GM15510 (cell line): ENCODE data around the gene VAMP8.

Source experiments
- POLR2A ChIP-seq: IDR thresholded peaks from 3 replicates; pipeline ENCODE4 v1.6.1; 2011; ENCODE audit warnings: borderline replicate concordance; ENCODE audit not compliant: insufficient read length; ENCODE audit errors: extremely low read depth

VAMP8 gene

GRCh38 chr2:85585781-85586105, 8.4 kb downstream of the VAMP8 start:
- no peak for TF ChIP-seq POLR2A

GRCh38 chr2:85588236-85588635, 10.8 kb downstream of the VAMP8 start:
- no peak for TF ChIP-seq POLR2A

GRCh38 chr2:85588645-85589044, 11.3 kb downstream of the VAMP8 start:
- no peak for TF ChIP-seq POLR2A

- TF ChIP-seq POLR2A = no peak
Measured at GRCh38 chr2:85589181-85589580, 11.8 kb downstream of the VAMP8 start.

- TF ChIP-seq POLR2A = no peak
Measured at GRCh38 chr2:85589982-85590791, 12.8 kb downstream of the VAMP8 start.

- no peak for TF ChIP-seq POLR2A
Measured at GRCh38 chr2:85590950-85591349, 13.6 kb downstream of the VAMP8 start.

- no peak for TF ChIP-seq POLR2A
Measured at GRCh38 chr2:85591563-85591962, 14.2 kb downstream of the VAMP8 start.

GRCh38 chr2:85593023-85593422, 15.6 kb downstream of the VAMP8 start:
- TF ChIP-seq POLR2A = peak; percentile 19

- TF ChIP-seq POLR2A = no peak
Measured at GRCh38 chr2:85594715-85595300, 17.4 kb downstream of the VAMP8 start.

- peak; percentile 96 for TF ChIP-seq POLR2A
Measured at GRCh38 chr2:85595301-85596025, 18.1 kb downstream of the VAMP8 start, which contains the start of gene RNF181. Gene RNF181, plus strand, starts transcription at chr2:85595745. Its CDS starts 19 bp downstream, at chr2:85595764.

GRCh38 chr2:85596026-85596333, 18.6 kb downstream of the VAMP8 start:
- no peak for TF ChIP-seq POLR2A

- TF ChIP-seq POLR2A = no peak
Measured at GRCh38 chr2:85596486-85597143, 19.2 kb downstream of the VAMP8 start.

- no peak for TF ChIP-seq POLR2A
Measured at GRCh38 chr2:85597241-85597640, 19.9 kb downstream of the VAMP8 start.

- no peak for TF ChIP-seq POLR2A
Measured at GRCh38 chr2:85598594-85599340, 21.4 kb downstream of the VAMP8 start.
